ENCODE results near the gene NFX1.

GRCh38 chr9:33381231-33381791 is 91.0 kb downstream of the NFX1 start:
- TF ChIP-seq EZH2phosphoT487 (IDR thresholded peaks at IDR 0.05; ENCODE audit: borderline replicate concordance) (no peak), CTCF (conservative IDR thresholded peaks at IDR 0.05; ENCODE audit: low read length) (no peak)
